Stimulated activated memory B cell treated with anti-CD40 and anti-IgM and Interleukin-4, amounts not matched to agents 10 μg/mL and 1 μg/mL and 100 μg/mL, for 72 hours (primary cell): Measurements from ENCODE around the gene LRCOL1.

Experiments used
- ATAC-seq: fragments of 150-1000 bp; cut with Tn5 transposase; 2 replicates; pipeline ENCODE4 v1.10.0; 2021
- H3K27ac Mint-ChIP-seq: one replicate; pipeline ENCODE4 v1.8.0; 2022; ENCODE audit warnings: mild to moderate bottlenecking, mixed read lengths
- H3K27me3 Mint-ChIP-seq: one replicate; pipeline ENCODE4 v1.8.0; 2022; ENCODE audit warnings: mixed read lengths
- H3K36me3 Mint-ChIP-seq: one replicate; pipeline ENCODE4 v1.8.0; 2022; ENCODE audit warnings: mixed read lengths
- H3K4me1 Mint-ChIP-seq: one replicate; pipeline ENCODE4 v1.8.0; 2022; ENCODE audit warnings: mixed read lengths
- H3K4me3 Mint-ChIP-seq: one replicate; pipeline ENCODE4 v1.8.0; 2022; ENCODE audit warnings: mild to moderate bottlenecking, moderate library complexity, mixed read lengths
- H3K9me3 Mint-ChIP-seq: one replicate; pipeline ENCODE4 v1.8.0; 2022; ENCODE audit warnings: mixed read lengths

Gene LRCOL1

DNA sequence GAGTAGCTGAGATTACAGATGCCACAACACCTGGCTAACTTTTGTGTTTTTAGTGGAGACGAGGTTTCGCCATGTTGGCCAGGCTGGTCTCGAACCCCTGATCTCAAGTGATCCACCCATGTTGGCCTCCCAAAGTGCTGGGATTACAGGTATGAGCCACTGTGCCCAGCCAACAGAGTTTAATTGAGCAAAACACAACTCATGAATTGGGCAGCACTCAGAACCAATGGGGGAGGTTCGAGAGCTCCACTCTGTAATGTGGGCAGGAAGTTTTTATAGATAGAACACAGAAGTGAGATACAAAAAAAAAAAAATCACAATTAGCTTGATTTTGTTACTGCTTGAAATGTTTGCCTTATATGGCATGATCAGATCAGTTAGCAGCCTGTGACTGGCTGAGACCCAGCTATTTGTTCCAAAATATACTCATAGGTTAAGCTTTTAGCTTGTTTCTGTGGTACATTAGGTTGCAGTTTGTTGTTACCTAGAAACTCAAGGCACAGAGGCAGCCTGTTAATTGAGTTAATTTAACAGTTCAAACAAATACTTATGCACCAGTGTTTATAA, 6.8 kb upstream of the LRCOL1 start:
- Mint-ChIP-seq H3K36me3 (peaks cover 7% of the 10 kb centered on the region), H3K9me3 (peaks cover 8% of the 10 kb centered on the region), H3K4me3 (no peak overlapping the region), H3K27me3 (peaks cover 27% of the 10 kb centered on the region), H3K4me1 (peaks cover 18% of the 10 kb centered on the region), H3K27ac (no peak overlapping the region)
- no peak for ATAC-seq

DNA sequence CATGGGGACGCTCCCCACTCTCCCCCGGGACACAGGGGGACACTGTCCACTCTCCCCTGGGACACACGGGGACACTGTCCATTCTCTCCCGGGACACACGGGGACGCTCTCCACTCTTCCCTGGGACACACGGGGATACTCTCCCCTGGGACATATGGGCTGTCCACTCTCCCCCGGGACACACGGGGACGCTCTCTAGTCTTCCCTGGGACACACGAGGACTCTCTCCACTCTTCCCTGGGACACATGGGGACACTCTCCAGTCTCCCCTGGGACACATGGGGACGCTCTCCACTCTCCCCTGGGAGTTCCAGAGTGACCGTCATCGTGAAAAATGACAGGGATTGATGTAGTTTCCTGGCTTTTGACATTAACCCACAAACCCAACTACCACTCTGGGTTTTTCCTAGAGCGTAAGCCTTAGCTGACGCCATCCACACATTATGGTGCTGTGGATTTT, 5.2 kb upstream of the LRCOL1 start:
- H3K27ac Mint-ChIP-seq, result no peak overlapping the region
- H3K4me1 Mint-ChIP-seq, result peaks cover 20% of the 10 kb centered on the region
- H3K9me3 Mint-ChIP-seq, result peaks cover 12% of the 10 kb centered on the region
- no peak for ATAC-seq
- H3K36me3 Mint-ChIP-seq, result peaks cover 7% of the 10 kb centered on the region
- peaks cover 39% of the 10 kb centered on the region for H3K27me3 Mint-ChIP-seq
- H3K4me3 Mint-ChIP-seq, result no peak overlapping the region

DNA sequence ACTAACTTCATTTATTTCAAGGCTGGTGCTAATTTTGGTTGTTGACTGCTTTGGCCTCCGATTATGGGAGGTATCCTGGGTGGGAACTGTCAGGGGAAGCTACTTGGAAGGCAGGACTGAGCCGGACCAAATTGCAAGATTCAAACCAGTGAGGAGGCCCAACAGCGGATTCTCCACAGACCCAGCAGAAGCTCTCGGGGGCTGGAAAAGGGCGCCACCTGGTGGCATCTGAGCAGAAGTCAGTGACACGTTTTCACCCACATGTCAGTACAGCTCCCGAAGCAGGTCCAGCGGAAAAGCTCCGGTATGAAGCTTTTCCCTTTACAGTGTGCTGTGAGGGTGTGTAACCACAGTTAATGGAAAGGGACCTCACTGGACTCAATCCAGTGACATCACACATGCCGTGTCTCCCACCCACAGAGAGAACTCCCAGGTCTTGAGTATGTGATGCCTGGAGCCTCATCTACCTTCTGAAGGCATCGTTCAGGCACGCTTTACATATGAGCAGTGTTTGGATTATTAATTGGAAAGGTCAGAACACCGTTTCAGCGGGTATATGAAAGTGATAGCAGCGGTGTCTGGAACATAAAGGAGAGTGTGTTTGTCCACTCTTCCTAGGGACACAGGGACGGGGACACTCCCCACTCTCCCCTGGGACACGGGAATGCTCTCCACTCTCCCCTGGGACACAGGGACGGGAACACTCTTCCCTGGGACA, 4.6 kb upstream of the LRCOL1 start:
- Mint-ChIP-seq H3K4me1 (peaks cover 26% of the 10 kb centered on the region), H3K4me3 (no peak overlapping the region), H3K36me3 (peaks cover 7% of the 10 kb centered on the region), H3K9me3 (peaks cover 12% of the 10 kb centered on the region), H3K27me3 (peaks cover 45% of the 10 kb centered on the region), H3K27ac (no peak overlapping the region)
- ATAC-seq, result peak; percentile 82

DNA sequence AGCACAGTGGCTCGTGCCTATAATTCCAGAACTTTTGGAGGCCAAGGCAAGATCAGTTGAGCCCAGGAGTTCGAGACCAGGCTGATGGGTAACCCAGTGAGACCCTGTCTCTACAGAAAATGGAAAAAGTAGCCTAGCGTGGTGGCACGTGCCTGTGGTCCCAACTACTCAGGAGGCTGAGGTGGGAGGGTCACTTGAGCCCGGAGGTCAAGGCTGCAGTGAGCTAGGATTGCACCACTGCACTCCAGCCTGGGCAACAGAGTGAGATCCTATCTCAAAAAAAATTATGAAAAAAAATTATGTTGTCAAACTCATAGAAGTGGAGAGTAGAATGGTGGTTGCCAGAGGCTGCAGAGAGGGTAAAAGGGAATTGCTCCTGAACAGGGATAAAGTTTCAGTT, 3.6 kb upstream of the LRCOL1 start:
- peaks cover 27% of the 10 kb centered on the region for H3K4me1 Mint-ChIP-seq
- ATAC-seq, result no peak
- H3K27me3 Mint-ChIP-seq, result peaks cover 54% of the 10 kb centered on the region
- no peak overlapping the region for H3K27ac Mint-ChIP-seq
- H3K4me3 Mint-ChIP-seq, result no peak overlapping the region
- peaks cover 7% of the 10 kb centered on the region for H3K36me3 Mint-ChIP-seq
- peaks cover 12% of the 10 kb centered on the region for H3K9me3 Mint-ChIP-seq

DNA sequence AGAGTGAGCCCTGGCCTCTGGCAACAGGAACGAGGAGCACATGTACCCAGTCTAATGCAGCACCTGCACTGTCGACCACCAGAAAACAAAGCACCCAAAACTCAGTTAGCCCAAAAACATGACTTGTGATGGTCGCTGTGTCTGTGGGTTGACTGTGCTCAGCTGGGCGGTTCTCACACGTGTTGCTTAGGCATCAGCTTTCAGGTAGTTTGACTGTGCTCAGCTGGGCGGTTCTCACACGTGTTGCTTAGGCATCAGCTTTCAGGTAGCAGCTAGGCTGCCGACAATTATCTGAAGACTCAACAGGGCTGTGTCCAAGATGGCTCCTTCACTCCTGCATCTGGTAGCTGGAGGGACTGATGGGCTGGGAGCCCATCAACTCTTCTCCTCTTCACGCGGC, 1.2 kb upstream of the LRCOL1 start:
- Mint-ChIP-seq H3K27ac (no peak overlapping the region), H3K4me1 (peaks cover 18% of the 10 kb centered on the region), H3K36me3 (no peaks in the 10 kb centered on the region), H3K9me3 (peaks cover 4% of the 10 kb centered on the region), H3K27me3 (peaks cover 66% of the 10 kb centered on the region), H3K4me3 (no peak overlapping the region)
- no peak for ATAC-seq

DNA sequence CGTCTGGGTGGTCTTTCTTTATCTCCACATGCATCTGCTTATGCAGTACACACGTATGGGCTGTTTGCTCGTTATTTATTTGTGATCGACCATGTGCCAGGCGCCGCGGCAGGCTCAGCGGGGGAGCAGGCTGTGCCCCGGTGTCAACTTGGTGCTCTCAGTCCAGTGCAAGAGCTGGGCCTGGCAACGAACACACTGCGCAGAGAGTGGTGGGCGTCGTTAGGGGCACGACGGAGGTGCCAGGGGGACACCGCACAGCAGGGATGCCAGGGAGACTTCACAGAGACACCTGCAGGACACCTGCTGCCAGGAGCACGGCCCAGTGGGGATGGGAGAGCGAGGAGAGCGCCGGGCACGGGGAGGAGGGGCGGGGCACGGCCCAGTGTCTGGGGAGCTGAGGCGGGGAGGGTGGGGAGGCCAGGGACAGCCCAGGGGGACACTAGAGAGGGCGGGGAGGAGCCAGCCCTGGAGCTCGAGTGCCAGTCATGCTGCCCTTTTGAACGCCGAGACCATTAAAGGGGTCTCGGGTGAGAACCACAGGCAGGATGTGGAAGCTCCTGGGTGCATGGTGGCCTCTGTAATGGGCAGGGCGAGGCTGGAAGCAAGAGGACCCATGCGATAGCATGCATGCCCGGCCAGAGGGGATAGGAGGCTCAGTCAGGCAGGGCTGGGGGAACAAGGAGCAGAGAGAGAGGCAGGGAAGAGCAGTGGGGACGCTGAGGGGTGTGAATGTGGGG, 652 bp upstream of the LRCOL1 start:
- H3K27me3 Mint-ChIP-seq, result peaks cover 70% of the 10 kb centered on the region
- H3K9me3 Mint-ChIP-seq, result peaks cover 3% of the 10 kb centered on the region
- no peak for ATAC-seq
- H3K4me1 Mint-ChIP-seq, result peaks cover 18% of the 10 kb centered on the region
- no peak overlapping the region for H3K27ac Mint-ChIP-seq
- H3K36me3 Mint-ChIP-seq, result no peaks in the 10 kb centered on the region
- peak overlapping the region; percentile 3 for H3K4me3 Mint-ChIP-seq

DNA sequence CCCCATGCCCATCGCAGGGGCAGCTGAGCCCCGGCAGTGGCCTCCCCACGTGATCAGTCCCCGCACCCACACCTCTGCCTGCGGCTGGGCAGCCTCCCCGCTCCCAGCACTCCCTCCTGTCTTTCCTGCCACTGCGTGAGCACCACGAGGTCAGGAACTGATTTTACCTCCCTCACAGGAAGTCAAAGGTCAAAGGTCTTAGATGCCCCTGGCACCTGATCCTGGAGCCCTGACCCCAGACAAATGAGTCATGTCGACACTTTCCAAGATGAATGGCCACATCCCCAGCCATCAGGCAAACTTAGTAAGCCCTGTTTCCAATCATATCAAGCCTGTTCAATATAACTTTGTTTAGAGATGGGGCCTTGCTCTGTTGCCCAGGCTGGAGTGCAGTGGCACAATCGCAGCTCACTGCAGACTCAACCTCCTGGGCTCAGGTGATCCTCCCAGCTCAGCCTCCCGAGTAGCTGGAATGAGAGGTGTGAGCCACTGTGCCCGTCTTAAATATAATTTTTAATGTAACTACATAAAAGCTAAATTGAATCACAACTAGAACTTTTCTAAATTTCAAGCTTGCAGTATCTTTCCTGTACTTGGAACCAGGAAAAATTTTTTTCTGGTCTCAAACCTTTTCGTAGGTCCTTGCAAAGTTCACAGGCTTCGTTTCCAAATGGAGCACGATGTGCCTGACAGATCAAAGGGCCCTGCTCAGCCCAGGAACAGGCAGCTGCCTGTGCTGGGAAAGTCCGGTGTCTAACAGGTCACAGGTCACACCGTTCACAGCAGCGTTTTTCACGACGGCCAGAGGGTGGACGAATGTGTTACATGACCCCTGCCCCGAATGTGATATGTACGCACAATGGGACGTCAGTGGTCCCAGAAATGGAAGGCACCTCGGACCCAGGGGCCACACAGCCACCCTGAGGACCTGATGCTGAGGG, 1.9 kb downstream of the LRCOL1 start:
- Mint-ChIP-seq H3K4me3 (no peak overlapping the region), H3K27me3 (peaks cover 72% of the 10 kb centered on the region), H3K27ac (no peak overlapping the region), H3K36me3 (no peaks in the 10 kb centered on the region), H3K9me3 (peaks cover 3% of the 10 kb centered on the region), H3K4me1 (peaks cover 9% of the 10 kb centered on the region)
- no peak for ATAC-seq

DNA sequence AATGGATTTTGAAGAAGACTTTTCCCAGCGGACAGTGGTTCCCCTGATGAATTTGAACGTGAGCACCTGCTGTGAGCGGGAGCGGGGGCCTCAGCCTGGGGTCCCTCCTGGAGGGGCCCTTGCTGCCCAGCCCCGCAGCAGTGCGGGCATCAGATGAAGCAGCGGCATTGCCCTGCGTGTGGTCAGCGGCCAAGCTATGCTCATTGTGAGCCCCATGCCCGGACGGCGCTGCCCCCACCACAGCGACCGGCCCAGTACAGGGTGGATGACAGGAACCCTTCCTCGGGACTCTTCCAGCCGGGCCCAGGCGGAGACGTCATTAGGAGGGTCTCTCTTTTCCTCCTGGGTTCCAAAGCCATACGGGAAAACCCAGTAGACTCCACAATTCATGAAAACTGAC, 3.5 kb downstream of the LRCOL1 start:
- Mint-ChIP-seq H3K4me1 (peaks cover 9% of the 10 kb centered on the region), H3K27me3 (peaks cover 88% of the 10 kb centered on the region), H3K9me3 (peaks cover 3% of the 10 kb centered on the region), H3K36me3 (no peaks in the 10 kb centered on the region), H3K27ac (no peak overlapping the region), H3K4me3 (no peak overlapping the region)
- no peak for ATAC-seq

DNA sequence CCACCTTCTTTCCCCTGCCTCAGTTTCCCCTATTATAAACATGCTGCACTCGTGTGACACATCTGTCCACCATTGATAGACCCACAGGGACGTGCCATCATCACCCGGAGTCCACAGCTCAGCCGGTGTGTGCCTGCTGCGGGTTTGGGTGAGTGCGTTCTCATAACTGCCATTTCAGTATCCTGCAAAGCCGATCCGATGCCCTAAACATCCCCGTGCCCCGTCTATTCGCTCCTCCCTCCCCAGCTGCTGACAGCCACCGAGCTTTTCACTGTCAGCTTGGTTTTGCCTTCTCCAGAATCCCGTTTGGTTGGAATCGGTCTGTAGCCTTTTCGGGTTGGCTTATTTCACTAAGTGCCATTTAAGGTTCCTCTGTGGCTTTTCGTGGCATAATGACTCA, 3.9 kb downstream of the LRCOL1 start:
- Mint-ChIP-seq H3K9me3 (peaks cover 3% of the 10 kb centered on the region), H3K36me3 (no peaks in the 10 kb centered on the region), H3K4me3 (no peak overlapping the region), H3K27me3 (peaks cover 85% of the 10 kb centered on the region), H3K4me1 (peaks cover 9% of the 10 kb centered on the region), H3K27ac (no peak overlapping the region)
- ATAC-seq, result no peak

DNA sequence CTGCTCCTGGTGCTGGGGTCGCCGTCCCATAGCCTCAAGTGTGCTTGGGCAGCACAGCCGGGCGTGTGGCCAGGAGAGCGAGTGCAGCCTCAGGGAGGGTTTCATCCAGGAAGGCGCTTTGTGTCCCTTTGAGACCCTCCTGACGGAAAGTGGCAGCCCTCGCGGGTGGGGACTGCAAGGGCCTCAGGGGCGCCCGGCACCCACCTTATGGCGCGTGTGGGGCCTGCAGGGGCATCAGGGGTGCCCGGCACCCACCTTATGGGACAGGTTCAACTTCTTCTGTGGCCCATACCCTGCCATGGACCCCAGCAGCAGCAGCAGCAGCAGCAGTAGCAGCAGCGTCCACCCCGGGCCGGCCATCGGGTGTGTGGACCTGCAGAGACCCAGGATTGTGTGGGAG, 4.5 kb downstream of the LRCOL1 start:
- peaks cover 13% of the 10 kb centered on the region for H3K4me1 Mint-ChIP-seq
- peaks cover 79% of the 10 kb centered on the region for H3K27me3 Mint-ChIP-seq
- H3K9me3 Mint-ChIP-seq, result no peaks in the 10 kb centered on the region
- no peaks in the 10 kb centered on the region for H3K36me3 Mint-ChIP-seq
- H3K4me3 Mint-ChIP-seq, result no peak overlapping the region
- H3K27ac Mint-ChIP-seq, result no peak overlapping the region
- no peak for ATAC-seq

DNA sequence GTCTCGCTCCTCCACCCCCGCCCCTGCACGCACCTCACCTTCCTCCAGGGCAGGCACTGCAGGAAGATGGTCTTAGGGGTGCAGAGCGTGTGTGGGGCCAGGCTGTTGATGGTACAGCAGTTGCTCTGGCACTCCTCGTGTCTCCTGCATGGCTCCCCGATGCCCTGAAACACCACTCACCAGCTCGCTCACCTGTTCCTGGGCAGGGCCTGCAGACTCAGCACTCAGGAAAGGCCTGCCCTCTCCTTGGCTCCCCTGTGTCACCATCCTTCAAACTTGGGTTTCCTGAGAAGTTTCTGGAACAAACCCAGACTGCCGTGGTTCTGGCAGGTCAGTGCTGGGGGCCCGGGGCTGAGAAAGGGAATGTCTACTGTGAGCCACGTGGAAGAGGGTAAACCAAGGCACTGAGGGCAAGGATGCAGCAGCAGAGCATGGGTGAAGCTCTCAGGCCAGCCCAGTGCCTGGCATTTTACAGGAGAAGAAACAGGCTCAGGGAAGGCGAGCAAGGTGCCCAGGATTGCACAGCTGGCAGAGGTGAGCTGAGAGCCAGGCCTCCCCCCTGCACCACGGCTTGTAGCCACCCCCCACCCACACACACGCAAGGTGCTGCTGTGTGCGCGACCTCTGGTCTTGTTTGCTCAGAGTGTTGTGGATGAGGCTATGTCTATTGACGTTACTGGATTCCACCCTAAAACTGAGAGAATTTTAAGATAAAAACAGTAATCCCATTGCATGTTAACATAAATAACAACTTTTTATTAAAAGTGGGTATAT, 5.5 kb downstream of the LRCOL1 start:
- no peak overlapping the region for H3K27ac Mint-ChIP-seq
- peaks cover 69% of the 10 kb centered on the region for H3K27me3 Mint-ChIP-seq
- H3K4me1 Mint-ChIP-seq, result peaks cover 13% of the 10 kb centered on the region
- no peak overlapping the region for H3K4me3 Mint-ChIP-seq
- H3K9me3 Mint-ChIP-seq, result no peaks in the 10 kb centered on the region
- no peak for ATAC-seq
- H3K36me3 Mint-ChIP-seq, result no peaks in the 10 kb centered on the region

DNA sequence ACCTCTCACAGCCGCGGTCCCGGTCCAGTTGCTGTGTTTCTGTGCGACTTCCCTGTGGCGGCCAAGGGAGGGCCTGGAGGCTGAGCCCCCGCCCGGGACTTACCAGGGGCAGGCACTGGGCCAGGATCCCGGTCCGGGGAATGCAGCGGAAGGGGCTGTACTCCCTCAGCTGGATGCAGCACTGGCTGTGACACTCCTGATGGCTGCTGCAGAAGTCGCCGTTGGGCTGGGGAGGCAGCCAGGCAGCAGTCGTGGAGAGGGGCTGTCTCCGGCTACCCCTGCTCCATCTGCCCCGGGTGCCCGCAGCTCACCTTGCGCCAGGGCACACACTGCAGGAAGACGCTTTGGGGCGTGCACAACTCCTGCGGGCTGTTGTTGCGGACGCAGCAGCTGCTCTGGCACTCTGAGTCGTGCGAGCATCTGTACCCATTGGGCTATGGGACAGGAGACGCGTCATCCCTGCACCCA, 6.2 kb downstream of the LRCOL1 start:
- H3K4me1 Mint-ChIP-seq, result peaks cover 13% of the 10 kb centered on the region
- no peak for ATAC-seq
- H3K4me3 Mint-ChIP-seq, result no peak overlapping the region
- H3K27me3 Mint-ChIP-seq, result peaks cover 64% of the 10 kb centered on the region
- no peaks in the 10 kb centered on the region for H3K9me3 Mint-ChIP-seq
- H3K27ac Mint-ChIP-seq, result no peak overlapping the region
- no peaks in the 10 kb centered on the region for H3K36me3 Mint-ChIP-seq

DNA sequence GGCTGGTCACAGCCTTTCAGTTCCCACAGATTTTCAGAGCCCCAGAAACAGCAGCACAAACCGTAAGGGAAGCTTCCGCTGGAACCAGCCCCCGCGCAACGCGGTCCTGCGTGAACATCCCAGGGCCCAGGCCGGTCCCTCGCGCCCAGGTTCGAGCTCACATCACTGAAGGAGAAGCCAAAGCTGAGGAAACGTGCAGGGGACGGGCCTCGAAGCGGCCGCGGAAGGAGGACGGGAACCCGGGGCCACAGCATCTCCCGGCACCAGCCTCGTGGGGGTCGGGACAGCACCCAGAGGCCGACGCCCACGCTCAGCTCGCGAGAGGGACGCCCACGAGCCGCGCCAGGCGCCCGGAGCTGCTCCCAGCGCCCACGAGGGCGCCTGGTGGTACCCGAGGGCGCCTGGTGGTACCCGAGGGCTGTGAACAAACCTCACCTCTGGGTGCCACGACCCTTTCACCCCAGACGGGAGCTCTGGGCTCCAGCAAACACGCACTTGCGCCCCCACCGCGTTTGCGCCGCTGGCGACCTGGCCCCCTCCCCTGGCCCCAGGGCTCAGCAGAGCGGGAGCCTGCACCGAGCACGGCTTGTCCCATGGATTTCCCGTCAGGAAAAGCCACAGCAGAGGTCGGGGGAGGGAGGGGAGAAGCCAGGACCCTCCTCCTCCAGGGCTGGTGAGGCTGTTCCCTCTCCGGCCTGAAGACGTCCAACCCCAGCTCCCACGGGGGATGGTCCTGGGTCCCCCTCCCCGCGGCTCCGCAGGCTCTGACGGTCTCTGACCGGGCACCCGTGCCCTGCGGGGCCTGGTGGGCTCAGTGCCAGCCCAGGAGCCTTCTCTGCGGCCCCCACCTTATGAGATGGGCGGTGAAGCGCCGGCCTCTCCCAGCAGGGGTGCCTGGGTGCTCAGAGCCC, 6.9 kb downstream of the LRCOL1 start:
- no peak overlapping the region for H3K4me3 Mint-ChIP-seq
- peaks cover 19% of the 10 kb centered on the region for H3K4me1 Mint-ChIP-seq
- no peaks in the 10 kb centered on the region for H3K9me3 Mint-ChIP-seq
- no peak for ATAC-seq
- no peak overlapping the region for H3K27ac Mint-ChIP-seq
- H3K27me3 Mint-ChIP-seq, result peaks cover 62% of the 10 kb centered on the region
- H3K36me3 Mint-ChIP-seq, result no peaks in the 10 kb centered on the region
